GM19035 (cell line): ENCODE results near the gene TMEM205.

Experiments used
- ATAC-seq: cut with Tn5 transposase; IDR thresholded peaks from one replicate; pipeline ENCODE4 v1.9.1; 2021; ENCODE audit not compliant: unreplicated experiment

TMEM205 gene

GRCh38 chr19:11304936-11305335, 41.1 kb downstream of the TMEM205 start:
- no peak for ATAC-seq

- ATAC-seq = no peak
These were observed 45.3 kb downstream of the TMEM205 start for GRCh38 chr19:11300811-11301120.

- ATAC-seq = no peak
These were observed 45.9 kb downstream of the TMEM205 start for GRCh38 chr19:11299946-11300810.

- ATAC-seq = no peak
These were observed 49.8 kb downstream of the TMEM205 start for GRCh38 chr19:11296264-11296663.

GRCh38 chr19:11295665-11296245, 50.3 kb downstream of the TMEM205 start, which contains the start of gene TSPAN16:
Gene TSPAN16 (plus strand): TSS chr19:11296160. CDS start chr19:11296298, 138 bp downstream.
- no peak for ATAC-seq

GRCh38 chr19:11295180-11295579, 50.9 kb downstream of the TMEM205 start:
- ATAC-seq = no peak

GRCh38 chr19:11293433-11294389, 52.4 kb downstream of the TMEM205 start:
- peak; percentile 50 for ATAC-seq
